Neural progenitor cell (in vitro differentiated cells): ENCODE results near the gene CHD1. TPM values are rescaled to one million over a fixed set of nuclear protein-coding genes. Genes with fewer than 3 reads are reported as not detected.

Experiments used
- DNase-seq: peaks from one replicate; pipeline ENCODE4 v3.0.0-alpha.2; 2016; ENCODE audit warnings: low spot score
- H2AFZ ChIP-seq: fragments of 200-600 bp; sonication (generic); replicated peaks from 2 replicates; pipeline ENCODE4 v1.6.1; 2016; ENCODE audit warnings: antibody characterized with exemption
- H3F3A ChIP-seq: fragments of 200-600 bp; sonication (generic); 2 replicates; pipeline ENCODE4 v1.6.1; 2016; ENCODE audit warnings: antibody characterized with exemption, low read depth
- H3K27ac ChIP-seq: fragments of 200-600 bp; sonication (generic); 2 replicates; pipeline ENCODE4 v1.5.1; 2016; ENCODE audit warnings: mild to moderate bottlenecking
- H3K27me3 ChIP-seq: fragments of 200-600 bp; sonication (generic); 2 replicates; pipeline ENCODE4 v1.6.1; 2016; ENCODE audit warnings: mild to moderate bottlenecking, moderate library complexity
- H3K36me3 ChIP-seq: fragments of 200-600 bp; sonication (generic); 2 replicates; pipeline ENCODE4 v1.5.1; 2016
- H3K4me1 ChIP-seq: fragments of 200-600 bp; sonication (generic); 2 replicates; pipeline ENCODE4 v1.6.1; 2016; ENCODE audit warnings: mixed run types
- H3K4me2 ChIP-seq: fragments of 200-600 bp; sonication (generic); 2 replicates; pipeline ENCODE4 v1.6.1; 2016
- H3K4me3 ChIP-seq: fragments of 200-600 bp; sonication (generic); 2 replicates; pipeline ENCODE4 v1.5.1; 2016
- H3K79me2 ChIP-seq: fragments of 200-600 bp; sonication (generic); 2 replicates; pipeline ENCODE4 v1.6.1; 2016; ENCODE audit warnings: low read depth
- H3K9ac ChIP-seq: fragments of 200-600 bp; sonication (generic); 2 replicates; pipeline ENCODE4 v1.6.1; 2016
- H3K9me3 ChIP-seq: fragments of 200-600 bp; sonication (generic); 2 replicates; pipeline ENCODE4 v1.5.1; 2016; ENCODE audit warnings: low read depth
- H4K20me1 ChIP-seq: fragments of 200-600 bp; sonication (generic); 2 replicates; pipeline ENCODE4 v1.6.1; 2016; ENCODE audit warnings: low read depth
- H3K27ac Mint-ChIP-seq: 3 replicates; pipeline ENCODE4 v1.8.0; 2021; ENCODE audit warnings: mixed read lengths
- H3K27me3 Mint-ChIP-seq: 2 replicates; pipeline ENCODE4 v1.8.0; 2022; ENCODE audit warnings: low read depth, mild to moderate bottlenecking, inconsistent platforms, moderate library complexity, mixed read lengths; ENCODE audit not compliant: insufficient read depth
- H3K36me3 Mint-ChIP-seq: 3 replicates; pipeline ENCODE4 v1.8.0; 2021; ENCODE audit warnings: mixed read lengths
- H3K4me1 Mint-ChIP-seq: 3 replicates; pipeline ENCODE4 v1.8.0; 2021; ENCODE audit warnings: mixed read lengths
- H3K4me3 Mint-ChIP-seq: 3 replicates; pipeline ENCODE4 v1.8.0; 2021; ENCODE audit warnings: mild to moderate bottlenecking, moderate library complexity, mixed read lengths
- H3K9me3 Mint-ChIP-seq: 3 replicates; pipeline ENCODE4 v1.8.0; 2020; ENCODE audit warnings: mixed read lengths
- EZH2 ChIP-seq: fragments of 200-600 bp; sonication (generic); IDR thresholded peaks from 2 replicates; pipeline ENCODE4 v1.6.1; 2017; ENCODE audit warnings: antibody characterized with exemption, mild to moderate bottlenecking, moderate library complexity
- EZH2phosphoT487 ChIP-seq: fragments of 200-600 bp; sonication (generic); IDR thresholded peaks from 2 replicates; pipeline ENCODE4 v1.6.1; 2017; ENCODE audit warnings: antibody characterized with exemption
- total RNA-seq: library from RNA; depleted of rRNA; stranded (reverse); fragments of >200 nt; gene quantifications from 2 replicates; pipeline ENCODE4 v1.2.3, GENCODE V29; 2015; ENCODE audit warnings: low replicate concordance
- TF ChIP-seq, protein P1 (sequence below): fragments of 200-600 bp; sonication (generic); IDR thresholded peaks from 2 replicates; pipeline ENCODE4 v1.5.1; 2017; ENCODE audit warnings: antibody characterized with exemption, mild to moderate bottlenecking

Gene CHD1
- 112 and 198 TPM in 2 replicates for total RNA-seq

DNA sequence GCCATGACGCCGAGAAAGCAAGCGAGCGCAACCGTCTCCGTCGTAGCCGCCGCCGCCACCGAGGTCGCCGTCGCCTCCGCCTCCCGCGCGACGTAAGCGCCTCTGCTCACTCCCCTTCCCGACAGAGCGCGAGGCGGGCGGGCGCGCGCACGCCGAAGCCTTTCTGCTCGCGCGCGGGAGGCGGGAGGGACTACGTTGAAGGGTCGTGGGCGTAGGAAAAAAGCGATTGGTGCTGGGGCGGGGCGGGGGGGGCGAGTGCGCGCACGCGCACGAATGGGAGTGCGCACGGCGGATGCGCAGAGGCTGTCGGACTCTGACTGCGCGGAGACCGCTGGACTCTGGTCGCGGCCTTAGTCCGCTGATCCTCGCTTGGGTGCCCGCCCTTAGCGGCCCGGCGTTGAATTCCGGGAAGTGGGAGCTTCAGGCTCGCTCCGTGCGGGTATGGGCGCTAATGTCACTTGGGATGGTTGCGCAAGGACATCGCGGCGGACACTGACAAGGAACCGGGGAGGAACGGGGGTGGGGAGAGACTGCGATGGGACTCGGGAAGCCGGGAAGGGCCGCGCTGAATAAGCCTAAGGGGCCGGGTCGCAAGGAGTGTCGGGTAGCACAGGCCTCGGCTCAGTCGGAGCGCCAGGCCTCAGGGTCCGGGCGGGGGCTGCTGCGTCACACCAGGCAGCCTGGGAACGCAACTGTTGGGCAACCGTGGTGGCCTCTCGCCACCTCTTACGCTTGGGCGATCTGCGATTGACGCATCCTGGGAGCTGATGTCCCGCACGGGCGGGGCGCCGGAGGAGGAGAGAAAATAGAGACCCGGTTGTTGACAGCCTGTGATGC lies at the start of gene CHD1:
Gene CHD1, minus strand, starts transcription at position 135 of the 837 bp plus-strand sequence. CDS start 2,621 bp downstream, outside the sequence.
- Histone ChIP-seq H3K4me2 (peak within 1 kb of the TSS; percentile 94), H3K4me3 (peak within 1 kb of the TSS; percentile 97), H3F3A (peaks cover 32% of the 10 kb centered on the region), H2AFZ (peak within 1 kb of the TSS; percentile 95), H4K20me1 (peaks cover 61% of the 10 kb centered on the region), H3K27ac (peak within 1 kb of the TSS; percentile 99), H3K36me3 (peaks cover 19% of the 10 kb centered on the region), H3K4me1 (peaks cover 24% of the 10 kb centered on the region), H3K27me3 (no peaks in the 10 kb centered on the region), H3K79me2 (peaks cover 69% of the 10 kb centered on the region), H3K9me3 (no peaks in the 10 kb centered on the region), H3K9ac (peak within 1 kb of the TSS; percentile 92)
- Mint-ChIP-seq H3K9me3 (no peaks in the 10 kb centered on the region), H3K36me3 (peaks cover 10% of the 10 kb centered on the region), H3K27me3 (no peaks in the 10 kb centered on the region), H3K27ac (peak within 1 kb of the TSS; percentile 86), H3K4me3 (peak within 1 kb of the TSS; percentile 94), H3K4me1 (peaks cover 26% of the 10 kb centered on the region)
- peak; percentile 99 for DNase-seq
- TF ChIP-seq EZH2phosphoT487, result no peak
- TF ChIP-seq, protein P1, sequence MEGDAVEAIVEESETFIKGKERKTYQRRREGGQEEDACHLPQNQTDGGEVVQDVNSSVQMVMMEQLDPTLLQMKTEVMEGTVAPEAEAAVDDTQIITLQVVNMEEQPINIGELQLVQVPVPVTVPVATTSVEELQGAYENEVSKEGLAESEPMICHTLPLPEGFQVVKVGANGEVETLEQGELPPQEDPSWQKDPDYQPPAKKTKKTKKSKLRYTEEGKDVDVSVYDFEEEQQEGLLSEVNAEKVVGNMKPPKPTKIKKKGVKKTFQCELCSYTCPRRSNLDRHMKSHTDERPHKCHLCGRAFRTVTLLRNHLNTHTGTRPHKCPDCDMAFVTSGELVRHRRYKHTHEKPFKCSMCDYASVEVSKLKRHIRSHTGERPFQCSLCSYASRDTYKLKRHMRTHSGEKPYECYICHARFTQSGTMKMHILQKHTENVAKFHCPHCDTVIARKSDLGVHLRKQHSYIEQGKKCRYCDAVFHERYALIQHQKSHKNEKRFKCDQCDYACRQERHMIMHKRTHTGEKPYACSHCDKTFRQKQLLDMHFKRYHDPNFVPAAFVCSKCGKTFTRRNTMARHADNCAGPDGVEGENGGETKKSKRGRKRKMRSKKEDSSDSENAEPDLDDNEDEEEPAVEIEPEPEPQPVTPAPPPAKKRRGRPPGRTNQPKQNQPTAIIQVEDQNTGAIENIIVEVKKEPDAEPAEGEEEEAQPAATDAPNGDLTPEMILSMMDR, result no peak

DNA sequence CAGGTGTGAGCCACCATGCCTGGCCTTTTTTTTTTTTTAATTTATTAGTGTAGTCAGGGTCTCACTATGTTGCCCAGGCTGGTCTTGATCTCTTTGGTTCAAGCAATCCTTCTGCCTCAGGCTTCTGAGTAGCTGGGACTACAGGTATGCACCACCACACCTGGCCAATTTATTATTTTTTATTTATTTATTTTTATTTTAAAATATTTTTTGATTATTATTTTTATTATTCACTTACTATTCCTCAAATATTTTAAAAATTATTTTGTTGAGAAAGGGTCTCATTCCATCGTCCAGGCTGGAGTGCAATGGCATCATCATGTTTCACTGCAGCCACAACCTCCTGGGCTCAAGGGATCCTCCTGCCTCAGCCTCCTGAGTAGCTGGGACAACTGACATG lies 49.7 kb upstream of the CHD1 start:
- TF ChIP-seq EZH2, result no peak
- TF ChIP-seq, protein P1, result no peak
- TF ChIP-seq EZH2phosphoT487, result no peak
- H3K79me2 ChIP-seq, result no peaks in the 10 kb centered on the region
- no peak overlapping the region for H3K4me3 Mint-ChIP-seq
- H3K9me3 ChIP-seq, result no peaks in the 10 kb centered on the region
- H3K4me1 Mint-ChIP-seq, result no peaks in the 10 kb centered on the region
- H3F3A ChIP-seq, result no peaks in the 10 kb centered on the region
- no peaks in the 10 kb centered on the region for H4K20me1 ChIP-seq
- H3K9me3 Mint-ChIP-seq, result no peaks in the 10 kb centered on the region
- no peak overlapping the region for H3K9ac ChIP-seq
- H3K27me3 ChIP-seq, result no peaks in the 10 kb centered on the region
- no peak overlapping the region for H3K4me2 ChIP-seq
- H3K4me1 ChIP-seq, result no peaks in the 10 kb centered on the region
- no peak overlapping the region for H3K27ac Mint-ChIP-seq
- DNase-seq, result no peak
- H3K36me3 ChIP-seq, result no peaks in the 10 kb centered on the region
- no peak overlapping the region for H3K27ac ChIP-seq
- peaks cover 3% of the 10 kb centered on the region for H3K27me3 Mint-ChIP-seq
- no peak overlapping the region for H2AFZ ChIP-seq
- no peaks in the 10 kb centered on the region for H3K36me3 Mint-ChIP-seq
- no peak overlapping the region for H3K4me3 ChIP-seq

DNA sequence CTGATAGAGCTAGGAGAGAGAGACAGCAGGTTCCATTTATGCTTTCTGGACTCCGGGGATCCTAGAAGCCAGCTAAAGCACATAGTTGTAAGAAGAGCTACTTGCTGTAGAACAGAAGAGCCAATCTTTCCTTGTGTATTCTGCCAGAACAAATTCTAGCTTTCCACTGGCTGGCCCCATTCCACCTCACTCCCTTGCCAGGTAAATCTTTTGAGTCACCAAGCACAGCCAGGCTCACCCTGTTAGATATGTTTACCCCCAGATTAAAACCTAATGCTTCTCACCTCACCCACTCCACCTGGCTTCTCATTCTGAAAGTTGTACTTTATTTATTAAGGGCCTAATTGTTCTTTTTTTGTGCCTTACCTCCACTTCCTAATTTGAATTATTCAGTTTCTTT lies 48.9 kb upstream of the CHD1 start:
- Histone ChIP-seq H3K9me3 (no peaks in the 10 kb centered on the region), H3K9ac (no peak overlapping the region), H3K4me2 (no peak overlapping the region), H4K20me1 (no peaks in the 10 kb centered on the region), H2AFZ (peak overlapping the region; percentile 22), H3F3A (no peaks in the 10 kb centered on the region), H3K27ac (no peak overlapping the region), H3K4me1 (no peaks in the 10 kb centered on the region), H3K4me3 (no peak overlapping the region), H3K36me3 (no peaks in the 10 kb centered on the region), H3K27me3 (no peaks in the 10 kb centered on the region), H3K79me2 (no peaks in the 10 kb centered on the region)
- TF ChIP-seq EZH2, result no peak
- TF ChIP-seq, protein P1, result no peak
- TF ChIP-seq EZH2phosphoT487, result no peak
- no peak overlapping the region for H3K4me3 Mint-ChIP-seq
- H3K27me3 Mint-ChIP-seq, result peaks cover 3% of the 10 kb centered on the region
- H3K27ac Mint-ChIP-seq, result no peak overlapping the region
- H3K4me1 Mint-ChIP-seq, result no peaks in the 10 kb centered on the region
- no peaks in the 10 kb centered on the region for H3K36me3 Mint-ChIP-seq
- H3K9me3 Mint-ChIP-seq, result no peaks in the 10 kb centered on the region
- no peak for DNase-seq
